ENCODE results near the gene SLC30A5. TPM values are rescaled to one million over a fixed set of nuclear protein-coding genes. Genes with fewer than 3 reads are reported as not detected.

Gene SLC30A5
- total and polyA plus RNA-seq, 2 of the 13 experiments (the other 11 are each of a cell fraction or from before 2014, with no cell fraction given) = 46.0 to 53.6 TPM

- 0 out of 2 replicates have a peak, but pooled peaks have one; percentile 73 for TF ChIP-seq ZBTB3 (CRISPR knock-in tag; IDR thresholded peaks at IDR 0.05; ENCODE audit: borderline replicate concordance, low read depth)
- no peak for TF ChIP-seq SP1 (IDR thresholded peaks at IDR 0.05)
- peak; percentile 64; the same call in 1 of the 2 replicates for TF ChIP-seq SP1 (CRISPR knock-in tag; IDR thresholded peaks at IDR 0.05)
- no peak; the same call in 1 of the 2 replicates for TF ChIP-seq ZNF598 (CRISPR knock-in tag; IDR thresholded peaks at IDR 0.05; ENCODE audit: borderline replicate concordance)
- no peak for TF ChIP-seq PPARG (CRISPR knock-in tag; conservative IDR thresholded peaks at IDR 0.05)
- TF ChIP-seq ATAD3A (CRISPR knock-in tag; IDR thresholded peaks at IDR 0.05) = no peak
- peak; percentile 82 for TF ChIP-seq DRAP1 (CRISPR knock-in tag; IDR thresholded peaks at IDR 0.05)
- peak; percentile 100 for TF ChIP-seq SIN3A (IDR thresholded peaks at IDR 0.05; ENCODE audit: borderline replicate concordance, low read depth, low read length)
- peak; percentile 54; the same call in 1 of the 2 replicates for TF ChIP-seq HDAC2 (CRISPR knock-in tag; IDR thresholded peaks at IDR 0.05)
- no peak for TF ChIP-seq HNF4G (IDR thresholded peaks at IDR 0.05; ENCODE audit: borderline replicate concordance, low read depth, low read length)
- 0 out of 2 replicates have a peak, but pooled peaks have one; percentile 55 for TF ChIP-seq HNF4G (CRISPR knock-in tag; IDR thresholded peaks at IDR 0.05; ENCODE audit: borderline replicate concordance, low read depth)
- TF ChIP-seq TCF12 (IDR thresholded peaks at IDR 0.05) = no peak
- TF ChIP-seq TCF12 (CRISPR knock-in tag; IDR thresholded peaks at IDR 0.05) = 0 out of 2 replicates have a peak, but pooled peaks have one; percentile 58
- peak; percentile 88 for TF ChIP-seq RFX5 (IDR thresholded peaks at IDR 0.05; ENCODE audit: low read depth, low read length)
- TF ChIP-seq UBTF (CRISPR knock-in tag; IDR thresholded peaks at IDR 0.05) = peak; percentile 73
- peak; percentile 24; the same call in 1 of the 2 replicates for TF ChIP-seq KDM1A (CRISPR knock-in tag; IDR thresholded peaks at IDR 0.05)
- peak; percentile 44; the same call in 1 of the 2 replicates for TF ChIP-seq CEBPG (CRISPR knock-in tag; IDR thresholded peaks at IDR 0.05)
- peak; percentile 31; the same call in 1 of the 2 replicates for TF ChIP-seq BCL6 (CRISPR knock-in tag; IDR thresholded peaks at IDR 0.05)
- peak; percentile 85; the same call in 1 of the 2 replicates for TF ChIP-seq RFXAP (CRISPR knock-in tag; IDR thresholded peaks at IDR 0.05; ENCODE audit: borderline replicate concordance)
- peak; percentile 72; the same call in 1 of the 2 replicates for TF ChIP-seq ZNF878 (CRISPR knock-in tag; IDR thresholded peaks at IDR 0.05)
- TF ChIP-seq ZNF263 (CRISPR knock-in tag; IDR thresholded peaks at IDR 0.05) = peak; percentile 31; the same call in 1 of the 2 replicates
- no peak for TF ChIP-seq TBP (CRISPR knock-in tag; IDR thresholded peaks at IDR 0.05)
- TF ChIP-seq BATF2 (CRISPR knock-in tag; IDR thresholded peaks at IDR 0.05) = peak; percentile 93
- TF ChIP-seq ZZZ3 (CRISPR knock-in tag; IDR thresholded peaks at IDR 0.05; ENCODE audit: borderline replicate concordance) = peak; percentile 73; the same call in 1 of the 2 replicates
- no peak for TF ChIP-seq ZNF441 (CRISPR knock-in tag; IDR thresholded peaks at IDR 0.05; ENCODE audit: borderline replicate concordance)
- TF ChIP-seq TEAD3 (CRISPR knock-in tag; optimal IDR thresholded peaks at IDR 0.05; ENCODE audit: borderline replicate concordance) = peak; percentile 91
- TF ChIP-seq RXRB (CRISPR knock-in tag; IDR thresholded peaks at IDR 0.05; ENCODE audit: borderline replicate concordance) = 0 out of 2 replicates have a peak, but pooled peaks have one; percentile 7
These were observed 73.1 kb downstream of the SLC30A5 start, which contains the start of gene CCNB1 (continued) for GRCh38 chr5:69166686-69167492.
